Neuronal stem cell (in vitro differentiated cells): ENCODE data around the gene ATP8B3.
A peak's percentile ranks its signal among the peaks of the same experiment; 100 is the strongest.

Experiments used
- DNase-seq: peaks from one replicate; pipeline ENCODE4 v3.0.0-alpha.2; 2013; ENCODE audit warnings: low spot score
- H2AFZ ChIP-seq: one replicate; pipeline ENCODE4 v1.6.1; 2013; ENCODE audit warnings: mild to moderate bottlenecking, low read length, inconsistent platforms
- H2AK5ac ChIP-seq: 2 replicates; pipeline ENCODE4 v1.6.1; 2013; ENCODE audit warnings: low read depth, mild to moderate bottlenecking, inconsistent platforms, low read length, moderate library complexity, mixed read lengths
- H2BK120ac ChIP-seq: 2 replicates; pipeline ENCODE4 v1.6.1; 2013; ENCODE audit warnings: low read depth, mild to moderate bottlenecking, inconsistent platforms, low read length, moderate library complexity, mixed read lengths
- H2BK12ac ChIP-seq: one replicate; pipeline ENCODE4 v1.6.1; 2013; ENCODE audit warnings: low read length, inconsistent platforms
- H2BK15ac ChIP-seq: 2 replicates; pipeline ENCODE4 v1.6.1; 2013; ENCODE audit warnings: mild to moderate bottlenecking, low read length, inconsistent platforms, mixed read lengths
- H2BK5ac ChIP-seq: one replicate; pipeline ENCODE4 v1.6.1; 2013; ENCODE audit warnings: inconsistent platforms, mild to moderate bottlenecking, low read length, moderate library complexity
- H3K14ac ChIP-seq: one replicate; pipeline ENCODE4 v1.6.1; 2013; ENCODE audit warnings: low read length, inconsistent platforms
- H3K18ac ChIP-seq: 2 replicates; pipeline ENCODE4 v1.6.1; 2013; ENCODE audit warnings: low read length, inconsistent platforms
- H3K23ac ChIP-seq: 2 replicates; pipeline ENCODE4 v1.6.1; 2013; ENCODE audit warnings: low read depth, mild to moderate bottlenecking, mixed read lengths, low read length, inconsistent platforms; ENCODE audit not compliant: poor library complexity
- H3K27ac ChIP-seq: replicated peaks from 3 replicates; pipeline ENCODE4 v1.5.1; 2013; ENCODE audit warnings: low read length, inconsistent platforms
- H3K27me3 ChIP-seq, 3 experiments: 2 replicates each; pipeline ENCODE4 v1.6.1; 2013; ENCODE audit warnings: low read length in 3 of 3, mild to moderate bottlenecking in 2 of 3, inconsistent platforms in 1 of 3, low read depth in 1 of 3, mixed read lengths in 1 of 3, moderate library complexity in 1 of 3; ENCODE audit not compliant: control insufficient read depth in 3 of 3, insufficient read depth in 3 of 3
- H3K36me3 ChIP-seq, 2 donors: replicated peaks in 1 of 2; 2 replicates each; pipeline ENCODE4 v1.6.1; 2013; ENCODE audit warnings: low read length in 2 of 2; ENCODE audit not compliant: control insufficient read depth in 2 of 2, insufficient read depth in 2 of 2
- H3K4ac ChIP-seq: 2 replicates; pipeline ENCODE4 v1.6.1; 2013; ENCODE audit warnings: inconsistent platforms, mild to moderate bottlenecking, low read length, moderate library complexity
- H3K4me1 ChIP-seq, 2 donors: 1 replicate in 1 of 2; 2 replicates in 1 of 2; pipeline ENCODE4 v1.6.1; 2013; ENCODE audit warnings: low read length in 2 of 2, low read depth in 1 of 2; ENCODE audit not compliant: control insufficient read depth in 2 of 2, insufficient read depth in 1 of 2
- H3K4me2 ChIP-seq: one replicate; pipeline ENCODE4 v1.6.1; 2013; ENCODE audit warnings: mild to moderate bottlenecking, low read length, inconsistent platforms; ENCODE audit not compliant: insufficient read depth, poor library complexity, severe bottlenecking
- H3K4me3 ChIP-seq, 2 donors: 2 replicates each; pipeline ENCODE4 v1.5.1; 2013; ENCODE audit warnings: low read length in 2 of 2, mild to moderate bottlenecking in 2 of 2, inconsistent platforms in 1 of 2, moderate library complexity in 1 of 2
- H3K79me1 ChIP-seq: one replicate; pipeline ENCODE4 v1.6.1; 2013; ENCODE audit warnings: low read depth, mild to moderate bottlenecking, inconsistent platforms, low read length, moderate library complexity
- H3K9ac ChIP-seq: one replicate; pipeline ENCODE4 v1.6.1; 2013; ENCODE audit warnings: mild to moderate bottlenecking, low read depth, low read length, inconsistent platforms; ENCODE audit not compliant: poor library complexity
- H3K9me3 ChIP-seq, 2 donors: replicated peaks in 1 of 2; 2 replicates each; pipeline versions ENCODE3 to v1.6.1; 2013; ENCODE audit warnings: low read length in 2 of 2, mild to moderate bottlenecking in 2 of 2, inconsistent platforms in 1 of 2, low read depth in 1 of 2, mixed read lengths in 1 of 2, moderate library complexity in 1 of 2; ENCODE audit not compliant: control insufficient read depth in 2 of 2, insufficient read depth in 1 of 2
- H4K8ac ChIP-seq: one replicate; pipeline ENCODE4 v1.6.1; 2013; ENCODE audit warnings: low read depth, mild to moderate bottlenecking, inconsistent platforms, low read length, moderate library complexity
- H4K91ac ChIP-seq: one replicate; pipeline ENCODE4 v1.6.1; 2013; ENCODE audit warnings: low read length, low read depth, mild to moderate bottlenecking, inconsistent platforms; ENCODE audit not compliant: poor library complexity
- WGBS, 2 donors: extraction: QIAGEN DNeasy Blood & Tissue Kit; methylation state at CpG; one replicate each; pipeline ENCODE4 v1.1.7; 2013; ENCODE audit warnings: missing lambda C conversion rate in 2 of 2, mixed read lengths in 1 of 2; ENCODE audit not compliant: insufficient read length in 2 of 2, insufficient replicate concordance in 1 of 2; ENCODE audit errors: extremely low coverage in 2 of 2; 5-methylcytosine and 5-hydroxymethylcytosine counted together

Gene ATP8B3

GRCh38 chr19:1855040-1855827, 43.2 kb upstream of the ATP8B3 start:
- no peak overlapping the region for H2BK120ac ChIP-seq
- H3K23ac ChIP-seq, result peak overlapping the region; percentile 75
- H4K91ac ChIP-seq, result no peak overlapping the region
- H2AK5ac ChIP-seq, result peak overlapping the region; percentile 98
- peaks cover 0 to 40% (median 1%) of the 10 kb centered on the region in 3 experiments for H3K27me3 ChIP-seq
- no CpG with 5 or more reads among the region's 33 CpGs for WGBS, 2 donors
- H3K9me3 ChIP-seq, result no peaks in the 10 kb centered on the region
- no peaks in the 10 kb centered on the region for H3K36me3 ChIP-seq
- H3K14ac ChIP-seq, result peak overlapping the region; percentile 82
- H2AFZ ChIP-seq, result no peak overlapping the region
- peak overlapping the region; percentile 82 for H2BK5ac ChIP-seq
- H3K27ac ChIP-seq, result peak overlapping the region; percentile 77
- H3K9ac ChIP-seq, result peak overlapping the region; percentile 85
- H3K79me1 ChIP-seq, result peaks cover 19% of the 10 kb centered on the region
- H4K8ac ChIP-seq, result peak overlapping the region; percentile 87
- DNase-seq, result peak; percentile 77
- H2BK15ac ChIP-seq, result peak overlapping the region; percentile 99
- peak overlapping the region; percentile 73 for H2BK12ac ChIP-seq
- H3K18ac ChIP-seq, result peak overlapping the region; percentile 90
- peak overlapping the region; percentile 54 for H3K4me2 ChIP-seq
- H3K4ac ChIP-seq, result no peak overlapping the region
- peaks cover 39 to 44% of the 10 kb centered on the region in 2 donors for H3K4me1 ChIP-seq
- H3K4me3 ChIP-seq, result peak overlapping the region in 1 of 2 donors; percentile 47

GRCh38 chr19:1854542-1855039, 42.5 kb upstream of the ATP8B3 start:
- Histone ChIP-seq H3K23ac (peak overlapping the region; percentile 75), H3K27me3 (peaks cover 0 to 34% (median 0%) of the 10 kb centered on the region in 3 experiments), H3K9me3 (no peaks in the 10 kb centered on the region), H3K79me1 (peaks cover 19% of the 10 kb centered on the region), H2BK12ac (peak overlapping the region; percentile 88), H3K4me1 (peaks cover 33 to 39% of the 10 kb centered on the region in 2 donors), H4K8ac (peak overlapping the region; percentile 65), H2BK120ac (no peak overlapping the region), H3K4me3 (no peak overlapping the region), H4K91ac (no peak overlapping the region), H3K9ac (peak overlapping the region; percentile 30), H3K36me3 (no peaks in the 10 kb centered on the region), H3K14ac (peak overlapping the region; percentile 82), H3K18ac (peak overlapping the region; percentile 94), H3K4ac (no peak overlapping the region), H2AK5ac (peak overlapping the region; percentile 98), H2BK5ac (peak overlapping the region; percentile 82), H3K27ac (peak overlapping the region; percentile 77), H3K4me2 (peak overlapping the region; percentile 54), H2AFZ (no peak overlapping the region), H2BK15ac (peak overlapping the region; percentile 96)
- no CpG with 5 or more reads among the region's 37 CpGs for WGBS, 2 donors
- DNase-seq, result no peak

DNA sequence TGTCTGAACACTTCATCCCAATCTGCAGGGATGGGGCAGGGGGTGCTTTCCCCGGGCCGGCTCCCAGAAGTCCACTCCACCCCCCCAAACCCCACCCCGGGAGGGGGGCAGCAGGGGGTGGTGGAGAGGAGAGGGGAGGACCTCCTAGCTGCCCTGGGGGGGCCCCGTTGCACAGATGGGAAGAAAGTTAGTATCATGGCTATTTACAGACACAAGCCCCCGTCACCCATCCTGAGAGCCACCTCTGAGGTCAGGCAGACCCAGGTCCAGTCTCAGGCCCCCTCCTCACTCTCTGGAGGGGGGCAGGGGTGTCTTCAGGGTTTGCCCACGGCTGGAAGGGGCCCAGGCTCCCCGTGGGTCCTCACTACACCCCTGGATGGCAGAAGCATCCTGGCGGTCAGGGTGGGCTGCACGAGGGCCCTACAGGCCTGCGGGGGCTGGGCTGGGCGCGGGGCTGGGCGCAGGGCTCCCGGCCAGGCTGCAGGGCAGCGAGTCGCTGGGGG, 42.0 kb upstream of the ATP8B3 start:
- no CpG with 5 or more reads among the region's 16 CpGs for WGBS, 2 donors
- no peaks in the 10 kb centered on the region for H3K36me3 ChIP-seq
- H3K23ac ChIP-seq, result peak overlapping the region; percentile 65
- peaks cover 15% of the 10 kb centered on the region for H3K79me1 ChIP-seq
- peak overlapping the region; percentile 88 for H2BK12ac ChIP-seq
- no peak overlapping the region for H3K4ac ChIP-seq
- H3K4me2 ChIP-seq, result no peak overlapping the region
- peak overlapping the region; percentile 98 for H2AK5ac ChIP-seq
- H3K9me3 ChIP-seq, result no peaks in the 10 kb centered on the region
- H3K9ac ChIP-seq, result no peak overlapping the region
- H3K14ac ChIP-seq, result no peak overlapping the region
- H3K27me3 ChIP-seq, result peaks cover 0 to 30% (median 0%) of the 10 kb centered on the region in 3 experiments
- H3K4me1 ChIP-seq, result peaks cover 28 to 34% of the 10 kb centered on the region in 2 donors
- DNase-seq, result no peak
- H3K27ac ChIP-seq, result no peak overlapping the region
- peak overlapping the region; percentile 94 for H3K18ac ChIP-seq
- H4K91ac ChIP-seq, result no peak overlapping the region
- no peak overlapping the region for H4K8ac ChIP-seq
- H2BK5ac ChIP-seq, result peak overlapping the region; percentile 53
- peak overlapping the region; percentile 96 for H2BK15ac ChIP-seq
- H2BK120ac ChIP-seq, result no peak overlapping the region
- H2AFZ ChIP-seq, result no peak overlapping the region
- H3K4me3 ChIP-seq, result no peak overlapping the region
